ENCODE measurements around the gene TERF2IP. TPM values are rescaled to one million over a fixed set of nuclear protein-coding genes. Genes with fewer than 3 reads are reported as not detected.

The TERF2IP gene
- total RNA-seq, 1 donor from 2014 or later, result 34.9 TPM

DNA sequence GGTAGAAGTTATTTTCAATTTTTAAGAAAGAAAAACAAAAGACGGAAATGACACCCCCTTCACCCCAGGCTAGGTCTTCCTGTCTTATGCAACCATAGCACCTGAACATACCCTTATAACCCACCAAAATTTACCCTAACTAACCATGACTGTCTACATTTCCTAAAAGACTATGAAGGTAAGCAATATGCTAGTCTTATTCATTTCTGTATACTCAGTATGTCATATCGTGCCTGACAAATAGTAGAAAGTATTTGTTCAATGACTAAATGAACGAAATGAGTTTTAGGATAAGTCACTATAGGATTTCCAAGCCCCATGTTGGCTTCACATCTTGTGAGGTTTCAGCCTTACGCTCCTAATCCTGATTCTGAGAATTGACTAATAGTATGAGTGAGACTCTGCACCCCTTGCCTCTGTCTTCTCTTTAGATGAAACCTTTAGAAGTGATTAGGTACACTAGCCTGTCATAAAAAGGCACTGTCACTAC, 31.0 kb upstream of the TERF2IP start:
- no peaks in the 10 kb centered on the region for H3K27me3 ChIP-seq
- H2AFZ ChIP-seq (replicated peaks), result no peak overlapping the region
- no peaks in the 10 kb centered on the region for H3F3A ChIP-seq (ENCODE audit: low read depth)
- Mint-ChIP-seq H3K27me3 (ENCODE audit: insufficient read depth, low read depth) (no peaks in the 10 kb centered on the region), H3K4me1 (peaks cover 11% of the 10 kb centered on the region), H3K36me3 (peaks cover 28% of the 10 kb centered on the region), H3K4me3 (no peak overlapping the region), H3K27ac (no peak overlapping the region), H3K9me3 (no peaks in the 10 kb centered on the region)
- H3K9me3 ChIP-seq (ENCODE audit: low read depth), result no peaks in the 10 kb centered on the region
- H3K4me3 ChIP-seq, result no peak overlapping the region
- H3K27ac ChIP-seq, result no peak overlapping the region
- H3K4me2 ChIP-seq, result no peak overlapping the region
- H3K36me3 ChIP-seq, result no peaks in the 10 kb centered on the region
- no peaks in the 10 kb centered on the region for H4K20me1 ChIP-seq (ENCODE audit: low read depth)
- TF ChIP-seq, protein P1, sequence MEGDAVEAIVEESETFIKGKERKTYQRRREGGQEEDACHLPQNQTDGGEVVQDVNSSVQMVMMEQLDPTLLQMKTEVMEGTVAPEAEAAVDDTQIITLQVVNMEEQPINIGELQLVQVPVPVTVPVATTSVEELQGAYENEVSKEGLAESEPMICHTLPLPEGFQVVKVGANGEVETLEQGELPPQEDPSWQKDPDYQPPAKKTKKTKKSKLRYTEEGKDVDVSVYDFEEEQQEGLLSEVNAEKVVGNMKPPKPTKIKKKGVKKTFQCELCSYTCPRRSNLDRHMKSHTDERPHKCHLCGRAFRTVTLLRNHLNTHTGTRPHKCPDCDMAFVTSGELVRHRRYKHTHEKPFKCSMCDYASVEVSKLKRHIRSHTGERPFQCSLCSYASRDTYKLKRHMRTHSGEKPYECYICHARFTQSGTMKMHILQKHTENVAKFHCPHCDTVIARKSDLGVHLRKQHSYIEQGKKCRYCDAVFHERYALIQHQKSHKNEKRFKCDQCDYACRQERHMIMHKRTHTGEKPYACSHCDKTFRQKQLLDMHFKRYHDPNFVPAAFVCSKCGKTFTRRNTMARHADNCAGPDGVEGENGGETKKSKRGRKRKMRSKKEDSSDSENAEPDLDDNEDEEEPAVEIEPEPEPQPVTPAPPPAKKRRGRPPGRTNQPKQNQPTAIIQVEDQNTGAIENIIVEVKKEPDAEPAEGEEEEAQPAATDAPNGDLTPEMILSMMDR (IDR thresholded peaks at IDR 0.05), result no peak
- TF ChIP-seq EZH2phosphoT487 (IDR thresholded peaks at IDR 0.05), result no peak
- no peak for TF ChIP-seq EZH2 (IDR thresholded peaks at IDR 0.05)
- peaks cover 4% of the 10 kb centered on the region for H3K4me1 ChIP-seq
- peaks cover 4% of the 10 kb centered on the region for H3K79me2 ChIP-seq (ENCODE audit: low read depth)
- DNase-seq (ENCODE audit: low spot score), result no peak
- H3K9ac ChIP-seq, result no peak overlapping the region

DNA sequence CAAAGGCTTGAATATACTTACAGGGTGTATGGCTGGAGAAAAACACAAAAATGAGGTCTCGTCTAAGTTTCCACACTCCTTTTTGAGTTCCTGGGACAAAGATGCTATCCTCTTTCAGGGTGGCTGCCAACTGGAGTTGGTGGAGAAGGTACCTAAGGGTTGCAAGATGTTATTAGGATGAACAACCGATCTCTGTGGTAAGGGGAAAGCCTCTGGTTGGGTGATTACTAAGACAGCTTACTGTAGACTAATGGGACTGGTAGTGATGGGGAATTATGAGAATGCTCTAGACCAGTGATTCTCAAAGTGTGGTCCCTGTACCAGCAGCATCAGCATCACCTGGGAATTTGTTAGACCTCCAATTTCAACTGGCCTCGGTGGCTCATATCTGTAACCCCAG, 30.5 kb upstream of the TERF2IP start:
- Mint-ChIP-seq H3K27me3 (ENCODE audit: insufficient read depth, low read depth) (no peaks in the 10 kb centered on the region), H3K4me3 (no peak overlapping the region), H3K9me3 (no peaks in the 10 kb centered on the region), H3K36me3 (peaks cover 27% of the 10 kb centered on the region), H3K27ac (no peak overlapping the region), H3K4me1 (peaks cover 13% of the 10 kb centered on the region)
- DNase-seq (ENCODE audit: low spot score), result no peak
- H3K9ac ChIP-seq, result no peak overlapping the region
- H3K36me3 ChIP-seq, result no peaks in the 10 kb centered on the region
- TF ChIP-seq EZH2 (IDR thresholded peaks at IDR 0.05) (no peak), EZH2phosphoT487 (IDR thresholded peaks at IDR 0.05) (no peak)
- TF ChIP-seq, protein P1 (IDR thresholded peaks at IDR 0.05), result no peak
- H3F3A ChIP-seq (ENCODE audit: low read depth), result peaks cover 2% of the 10 kb centered on the region
- H3K4me2 ChIP-seq, result no peak overlapping the region
- H3K27ac ChIP-seq, result no peak overlapping the region
- H3K4me3 ChIP-seq, result no peak overlapping the region
- H3K27me3 ChIP-seq, result no peaks in the 10 kb centered on the region
- H3K9me3 ChIP-seq (ENCODE audit: low read depth), result no peaks in the 10 kb centered on the region
- H2AFZ ChIP-seq (replicated peaks), result no peak overlapping the region
- H4K20me1 ChIP-seq (ENCODE audit: low read depth), result no peaks in the 10 kb centered on the region
- peaks cover 10% of the 10 kb centered on the region for H3K79me2 ChIP-seq (ENCODE audit: low read depth)
- peaks cover 10% of the 10 kb centered on the region for H3K4me1 ChIP-seq

DNA sequence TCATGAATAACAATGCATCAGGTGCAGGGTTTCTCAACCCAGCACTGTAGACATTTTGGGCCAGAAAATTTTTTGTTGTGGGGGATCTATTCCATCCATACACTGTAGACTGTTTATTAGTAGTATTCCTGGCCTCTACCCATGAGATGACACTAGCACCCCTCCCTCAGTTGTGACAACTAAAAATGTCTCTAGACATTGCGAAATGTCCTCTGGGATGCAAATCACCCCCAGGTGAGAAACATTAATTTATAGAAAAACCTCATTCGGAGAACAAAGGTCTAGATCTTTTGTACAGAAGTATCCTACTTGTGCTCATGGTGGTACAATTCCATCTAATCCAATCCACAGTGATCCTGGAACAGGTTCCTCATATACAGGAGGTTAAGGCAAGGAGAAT, 28.8 kb upstream of the TERF2IP start:
- Histone ChIP-seq H3K4me2 (no peak overlapping the region), H3K4me3 (no peak overlapping the region), H3K79me2 (ENCODE audit: low read depth) (peaks cover 15% of the 10 kb centered on the region), H3K9me3 (ENCODE audit: low read depth) (no peaks in the 10 kb centered on the region), H3K27ac (no peak overlapping the region), H3K36me3 (no peaks in the 10 kb centered on the region), H3F3A (ENCODE audit: low read depth) (peaks cover 14% of the 10 kb centered on the region), H3K4me1 (peaks cover 12% of the 10 kb centered on the region), H4K20me1 (ENCODE audit: low read depth) (no peaks in the 10 kb centered on the region), H2AFZ (replicated peaks) (no peak overlapping the region), H3K9ac (no peak overlapping the region), H3K27me3 (no peaks in the 10 kb centered on the region)
- TF ChIP-seq EZH2 (IDR thresholded peaks at IDR 0.05), result no peak
- TF ChIP-seq, protein P1 (IDR thresholded peaks at IDR 0.05), result no peak
- TF ChIP-seq EZH2phosphoT487 (IDR thresholded peaks at IDR 0.05), result no peak
- Mint-ChIP-seq H3K4me3 (no peak overlapping the region), H3K27ac (no peak overlapping the region), H3K4me1 (peaks cover 15% of the 10 kb centered on the region), H3K27me3 (ENCODE audit: insufficient read depth, low read depth) (no peaks in the 10 kb centered on the region), H3K9me3 (no peaks in the 10 kb centered on the region), H3K36me3 (peaks cover 22% of the 10 kb centered on the region)
- DNase-seq (ENCODE audit: low spot score), result no peak

All from neural progenitor cell (in vitro differentiated cells).